GM04503 (cell line): ENCODE data around the gene RXFP4.
"Not testable (repeated sequence)": the region's sequence is repeated elsewhere in the genome, so short reads cannot be mapped to it uniquely, and the experiment has no call there.

Experiments
- DNase-seq: peaks from one replicate; pipeline ENCODE4 v3.0.0-alpha.2; 2012; ENCODE audit warnings: low read depth

RXFP4 gene

DNA sequence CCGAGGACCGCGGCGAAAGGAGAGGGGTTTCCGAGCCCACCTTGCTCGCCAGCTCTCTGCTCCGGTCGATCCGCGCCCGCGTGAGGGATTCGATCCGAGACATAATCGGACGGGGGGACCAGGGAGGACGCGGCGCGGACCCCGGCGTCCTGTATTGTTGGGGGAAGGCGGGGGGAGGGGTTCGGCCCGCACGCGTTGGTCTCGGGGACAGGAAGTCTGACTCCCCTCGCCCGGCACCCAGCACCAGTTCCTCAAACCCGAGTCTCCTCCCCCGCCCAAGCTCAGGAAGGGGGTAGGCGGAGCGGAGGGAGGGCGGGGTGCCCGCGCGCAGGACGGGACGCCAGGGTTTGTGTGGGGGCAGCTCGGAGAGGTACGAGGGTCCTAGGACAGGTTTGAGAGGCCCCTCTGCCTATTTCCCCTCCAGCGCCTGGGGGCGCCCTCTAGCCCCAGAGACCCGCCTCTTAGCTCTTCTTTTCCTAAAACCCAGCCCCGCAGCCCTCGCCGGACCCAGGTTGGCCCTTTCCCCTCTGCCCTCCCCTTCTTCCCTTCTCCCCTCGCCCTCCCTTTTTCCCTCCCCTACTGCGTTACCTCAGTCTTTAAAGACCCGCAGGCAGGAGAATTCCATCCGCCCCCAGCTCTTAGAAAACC is 37.0 kb downstream of the RXFP4 start, which contains the start of gene ARHGEF2:
Gene ARHGEF2, minus strand, starts transcription at position 223 of the 648 bp plus-strand sequence. Its CDS starts 120 bp downstream, at position 103.
- DNase-seq = no peak

- no peak for DNase-seq
Observed at GRCh38 chr1:155978973-155979429, 37.6 kb downstream of the RXFP4 start.

- DNase-seq = no peak
Observed at GRCh38 chr1:155979597-155980343, 38.3 kb downstream of the RXFP4 start.

GRCh38 chr1:155981266-155982088 is 40.0 kb downstream of the RXFP4 start:
- DNase-seq = peak; percentile 77

DNA sequence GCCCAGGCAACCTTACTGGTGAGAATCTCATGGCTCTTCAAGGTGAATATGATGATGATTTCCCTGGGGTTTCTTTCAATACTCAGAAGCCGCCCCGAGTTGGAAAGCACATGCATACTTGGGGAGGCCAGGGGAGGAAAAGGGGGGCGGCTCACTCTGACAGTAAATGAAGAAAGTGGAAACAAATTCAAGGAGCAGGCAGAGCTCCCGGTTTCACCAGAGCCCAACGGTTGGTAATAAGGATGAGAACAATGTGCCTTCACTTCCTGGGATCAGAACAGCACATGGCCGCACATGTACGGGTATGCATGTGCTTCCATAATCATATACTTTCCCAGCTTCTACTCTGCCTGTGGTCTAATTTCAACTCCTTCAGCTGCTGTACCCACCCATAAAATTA is 40.7 kb downstream of the RXFP4 start:
- DNase-seq = no peak

DNA sequence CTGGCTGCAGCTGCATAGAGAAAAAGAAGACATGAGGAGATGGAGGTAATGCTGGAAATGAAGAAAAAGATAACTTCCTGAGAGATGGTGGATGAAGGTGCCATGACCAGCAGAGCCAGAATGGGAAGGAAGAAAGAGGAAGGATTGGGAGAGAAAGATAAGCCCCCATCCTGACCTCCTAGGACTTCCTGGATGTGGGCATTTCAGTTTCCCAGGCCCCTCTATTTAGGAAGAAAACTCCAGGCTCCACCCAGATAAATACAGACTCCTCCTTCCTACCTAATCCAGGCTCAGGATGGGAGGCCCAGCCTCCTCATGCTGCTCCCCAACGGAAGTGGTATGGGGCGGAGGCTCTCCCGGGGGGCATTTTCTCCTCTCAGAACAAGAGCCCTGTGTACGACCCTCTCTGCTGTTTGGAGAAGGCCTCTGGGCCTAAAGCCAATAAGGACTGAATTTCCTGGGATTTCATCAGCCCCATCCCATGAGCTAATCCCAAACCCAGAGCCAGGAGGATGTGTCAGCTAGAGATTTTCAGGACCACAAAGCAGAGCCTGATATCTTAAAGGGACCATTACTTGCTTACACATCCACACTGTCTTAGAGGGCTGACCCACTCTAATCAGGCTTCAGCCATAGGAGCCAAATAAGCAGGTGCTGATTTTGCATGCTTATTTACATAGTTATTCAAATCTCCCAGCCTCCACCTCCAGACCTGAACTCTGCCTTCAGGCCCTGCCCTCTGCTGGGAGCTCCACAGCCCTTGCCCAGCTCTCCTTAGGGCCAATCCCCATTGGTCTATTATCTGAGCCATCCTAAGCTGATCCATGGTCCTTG is 42.0 kb downstream of the RXFP4 start:
- peak; percentile 97 for DNase-seq

GRCh38 chr1:155984341-155984740 is 42.9 kb downstream of the RXFP4 start:
- DNase-seq = no peak

DNA sequence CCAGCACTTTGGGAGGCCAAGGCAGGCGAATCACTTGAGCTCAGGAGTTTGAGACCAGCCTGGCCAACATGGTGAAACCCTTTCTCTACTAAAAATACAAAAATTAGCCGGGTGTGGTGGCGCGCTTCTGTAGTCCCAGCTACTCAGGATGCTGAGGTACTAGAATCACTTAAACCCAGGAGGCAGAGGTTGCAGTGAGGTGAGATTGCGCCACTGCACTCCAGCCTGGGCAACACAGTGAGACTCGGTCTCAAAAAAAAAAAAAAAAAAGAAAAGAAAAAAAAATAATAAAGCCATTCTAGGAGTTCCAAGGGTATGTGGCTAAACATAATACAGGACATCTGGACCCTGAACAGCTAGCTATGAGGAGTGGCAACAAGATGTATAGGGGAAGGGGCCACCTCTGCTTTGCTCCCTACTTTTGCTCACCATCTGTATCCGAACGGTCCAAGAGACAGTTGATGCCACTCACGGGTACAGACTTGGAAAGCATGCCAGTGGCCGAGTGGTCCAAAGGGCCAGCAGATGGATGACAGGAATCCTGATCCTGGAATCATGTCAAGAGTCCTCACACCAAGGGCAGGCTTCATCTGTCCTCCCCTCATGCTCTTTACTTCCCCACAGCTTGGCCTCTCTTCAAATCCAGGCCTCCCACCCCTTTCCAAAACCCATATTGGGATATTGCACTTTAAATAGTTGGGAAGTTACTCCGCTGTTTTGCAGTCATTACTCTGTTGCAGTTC is 43.6 kb downstream of the RXFP4 start:
- DNase-seq = not testable (repeated sequence)

- DNase-seq = no peak
Observed at GRCh38 chr1:155989242-155990004, 48.0 kb downstream of the RXFP4 start.

DNA sequence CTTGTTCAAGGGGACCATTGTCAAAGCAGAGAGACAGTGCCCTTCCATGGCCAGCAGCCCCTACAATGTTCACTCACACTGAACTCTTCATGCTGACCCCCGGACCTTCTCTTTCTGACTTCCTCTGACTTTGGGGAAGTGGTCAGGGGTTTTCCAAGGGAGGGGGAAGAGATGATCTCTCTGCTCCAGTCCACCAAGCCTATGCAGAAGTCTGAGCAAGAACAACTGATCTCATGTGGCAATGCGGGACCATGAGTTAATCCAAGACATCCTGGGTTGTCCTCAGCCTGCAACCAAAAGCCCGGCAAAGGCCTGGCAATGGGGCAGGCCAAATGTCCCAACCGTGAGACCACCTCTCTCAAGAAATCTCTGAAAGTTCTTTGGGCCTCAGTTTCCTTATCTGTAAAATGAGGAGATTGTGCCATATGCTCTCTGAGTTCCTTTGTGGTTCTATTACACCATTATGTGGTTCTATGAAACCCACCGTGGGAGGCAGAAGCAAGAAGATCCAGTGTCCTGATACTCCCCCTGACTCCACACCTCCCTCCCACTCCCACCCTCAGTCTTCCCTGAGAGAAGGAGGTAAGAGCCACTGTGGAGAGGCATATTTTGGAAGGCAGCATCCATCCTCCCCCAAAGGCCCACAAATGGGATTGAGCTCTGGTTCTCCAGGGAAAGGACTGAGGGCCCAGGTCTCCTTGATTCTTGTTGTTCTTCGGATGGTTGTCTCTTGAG is 48.7 kb downstream of the RXFP4 start:
- DNase-seq = no peak
